ENCODE measurements around the gene EQTN. TPM values are rescaled to one million over a fixed set of nuclear protein-coding genes. Genes with fewer than 3 reads are reported as not detected.
"Not testable (repeated sequence)": the region's sequence is repeated elsewhere in the genome, so short reads cannot be mapped to it uniquely, and the experiment has no call there.

Gene EQTN
- total RNA-seq, 1 donor from 2014 or later, result not detected

GRCh38 chr9:27303219-27303618 is 6.3 kb upstream of the EQTN start:
- DNase-seq (ENCODE audit: extremely low read depth, low read depth, low spot score), result no peak

DNA sequence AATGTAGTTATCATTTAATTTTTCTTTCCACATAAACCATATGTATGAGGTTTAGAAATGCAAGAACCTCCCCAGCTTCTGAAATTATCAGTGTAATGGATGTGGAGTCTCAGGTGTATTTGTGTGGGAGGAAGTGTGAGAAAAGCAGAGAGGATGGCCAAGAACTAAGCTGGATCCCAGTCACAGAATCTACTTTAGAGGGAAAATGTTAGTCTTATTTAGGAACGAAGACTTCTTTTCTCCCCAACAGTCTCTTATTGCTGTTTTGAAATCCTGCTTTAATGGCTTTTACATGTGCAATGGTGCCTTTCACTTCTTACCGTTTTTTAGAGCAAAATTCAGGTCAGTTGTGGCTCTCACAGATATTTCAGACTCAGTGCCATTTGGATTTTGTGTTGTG is 3.0 kb downstream of the EQTN start:
- DNase-seq (ENCODE audit: extremely low read depth, low read depth, low spot score), result no peak

DNA sequence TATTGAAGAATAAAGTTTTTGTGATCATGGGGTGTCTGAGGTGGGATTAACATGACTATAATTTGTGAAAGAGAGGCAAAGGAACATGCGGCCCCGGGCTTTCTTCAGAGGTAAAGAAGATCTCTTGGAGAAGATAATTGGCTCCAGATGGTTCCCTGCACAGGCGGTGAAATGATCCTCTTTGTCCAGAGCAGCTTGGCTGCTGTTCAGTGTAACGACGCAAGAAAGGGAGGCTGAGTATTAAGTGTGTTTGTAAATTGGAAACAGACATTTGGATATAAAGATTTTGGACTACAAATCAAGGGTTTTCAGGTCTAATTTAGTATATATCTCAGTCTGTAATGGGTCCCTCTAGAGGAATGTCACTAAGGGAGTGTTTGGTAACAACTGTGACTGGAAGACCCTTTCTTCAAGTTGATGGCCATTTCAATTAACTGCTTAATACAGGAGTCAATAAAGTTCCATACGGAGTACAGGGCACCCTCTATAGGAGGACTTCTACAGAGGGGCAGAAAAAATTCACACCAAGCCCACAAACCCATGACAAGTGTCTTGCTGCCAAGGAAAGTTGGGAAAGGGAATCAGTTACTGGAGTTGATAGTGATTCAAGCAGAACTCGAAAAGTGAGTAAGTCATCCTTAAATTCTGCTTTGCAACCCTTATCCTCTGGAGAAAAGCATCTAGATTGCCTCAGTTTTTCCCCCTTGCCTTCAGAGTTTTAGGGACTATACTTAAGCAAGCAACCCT is 4.1 kb downstream of the EQTN start:
- DNase-seq (ENCODE audit: extremely low read depth, low read depth, low spot score), result no peak

DNA sequence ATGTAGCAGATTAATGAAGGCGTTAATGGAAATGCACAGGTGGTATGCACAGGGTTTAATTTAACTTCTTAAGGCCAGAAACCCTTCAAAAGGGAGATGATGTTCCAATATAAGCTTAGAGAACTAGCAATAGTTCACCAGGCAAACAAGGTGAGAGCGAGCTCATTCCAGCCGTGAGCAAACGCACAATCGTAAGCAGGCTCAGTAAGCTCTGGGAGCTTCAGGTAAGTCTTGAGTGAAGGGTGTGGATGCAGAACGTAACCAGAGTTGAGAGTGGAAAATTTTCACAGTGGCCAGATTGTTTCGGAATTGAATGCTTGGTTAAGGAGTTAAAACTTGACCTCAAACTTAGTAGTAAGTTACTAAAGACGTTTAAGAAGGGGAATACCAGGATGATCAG is 5.7 kb downstream of the EQTN start:
- DNase-seq (ENCODE audit: extremely low read depth, low read depth, low spot score), result no peak

- no peak for DNase-seq (ENCODE audit: extremely low read depth, low read depth, low spot score)
These were observed 14.7 kb downstream of the EQTN start for GRCh38 chr9:27282269-27282668.

DNA sequence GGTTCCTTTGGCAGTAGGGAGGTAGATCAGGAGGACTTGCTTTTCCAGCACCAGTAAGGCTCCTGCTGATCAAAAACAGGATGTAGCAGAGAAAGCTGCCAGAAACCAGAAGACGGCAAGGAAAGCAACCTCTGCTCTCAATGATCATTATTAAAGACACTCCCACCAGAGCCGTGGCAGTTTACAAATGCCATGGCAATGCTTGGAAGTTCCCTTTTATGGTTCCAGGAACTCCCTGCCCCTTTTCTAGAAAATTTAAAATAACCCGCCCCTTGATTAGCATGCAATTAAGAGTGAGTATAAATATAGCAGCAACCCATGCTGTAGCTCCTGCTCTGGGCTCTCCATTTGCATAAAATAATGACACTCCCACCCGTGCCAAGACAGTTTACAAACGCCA is 16.1 kb downstream of the EQTN start:
- DNase-seq (ENCODE audit: extremely low read depth, low read depth, low spot score), result no peak

DNA sequence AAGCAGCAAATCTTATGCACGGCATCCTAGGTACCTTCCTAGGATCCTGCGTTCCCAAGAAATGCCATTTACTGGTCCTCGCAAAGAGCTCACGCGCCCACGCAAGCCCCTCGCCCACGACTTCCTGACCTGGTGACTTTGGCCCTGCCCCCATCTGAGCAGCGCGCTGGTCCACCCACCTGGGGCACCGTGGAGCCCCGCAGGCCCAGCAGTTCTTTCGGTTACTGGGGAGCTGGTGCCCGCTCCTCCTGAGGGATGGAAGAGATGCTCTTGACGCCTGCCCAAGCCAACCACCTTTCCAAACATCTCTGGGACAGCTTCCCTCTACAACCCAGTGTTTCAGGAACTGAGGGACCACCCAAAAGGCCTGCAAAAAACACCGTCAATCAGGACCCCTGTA is 16.7 kb downstream of the EQTN start:
- DNase-seq (ENCODE audit: extremely low read depth, low read depth, low spot score), result no peak

DNA sequence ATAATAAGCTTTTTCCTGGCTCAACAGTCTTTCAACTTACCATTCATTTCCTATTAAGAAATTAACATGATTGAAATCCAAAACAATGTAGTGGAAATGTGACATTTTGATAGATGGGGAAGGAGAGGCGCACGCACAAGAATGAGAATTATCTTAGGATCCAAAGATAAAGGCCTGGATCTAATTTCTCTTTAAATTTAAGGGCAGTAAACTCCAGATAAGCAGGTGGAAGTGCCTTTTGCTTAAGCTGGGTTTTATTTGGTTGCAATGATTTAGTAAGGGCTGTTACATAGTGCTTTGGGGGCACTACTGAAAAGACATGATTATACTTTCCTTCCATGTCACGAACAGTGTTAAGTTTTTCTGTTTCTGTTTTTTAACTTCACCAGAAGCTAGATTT is 17.3 kb downstream of the EQTN start:
- no peak for DNase-seq (ENCODE audit: extremely low read depth, low read depth, low spot score)

- no peak for DNase-seq (ENCODE audit: extremely low read depth, low read depth, low spot score)
These were observed 18.6 kb downstream of the EQTN start for GRCh38 chr9:27278374-27278773.

DNA sequence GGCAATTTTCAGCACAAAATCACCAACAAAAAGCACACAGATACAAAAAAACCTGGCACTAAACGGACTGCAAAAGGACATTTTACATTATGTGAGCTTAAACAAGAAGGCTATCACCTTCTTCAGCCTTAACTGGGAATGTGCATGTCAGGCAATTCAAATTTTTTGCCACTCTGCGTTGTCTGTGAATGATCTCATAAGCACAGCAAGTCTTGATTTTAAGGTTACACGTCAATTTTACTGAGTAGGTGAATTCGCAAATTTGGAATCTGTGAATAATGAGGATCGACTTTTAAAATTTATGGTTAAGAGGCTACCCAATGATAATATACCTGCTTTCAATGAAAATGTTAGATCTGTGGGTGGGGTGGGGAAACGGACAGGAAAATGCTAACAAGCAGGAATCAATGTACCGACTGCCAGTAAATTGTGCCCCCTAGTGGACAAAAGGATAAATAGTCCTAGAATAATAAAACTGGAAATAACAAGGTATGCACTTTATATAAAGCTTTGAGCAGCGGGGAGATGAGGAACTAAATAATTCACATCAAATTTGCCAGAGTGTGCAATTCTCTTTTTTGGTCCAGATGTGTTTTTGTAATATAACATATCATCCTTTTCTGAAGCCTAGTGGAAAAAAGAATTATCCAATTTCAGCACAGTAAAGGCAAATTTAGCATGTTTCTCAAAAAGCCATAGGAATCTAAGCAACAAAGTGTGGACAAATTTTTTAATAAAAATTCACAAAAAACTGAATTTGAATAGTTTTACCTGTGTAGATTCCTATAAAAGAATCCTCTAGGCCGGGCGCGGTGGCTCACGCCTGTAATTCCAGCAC is 20.5 kb downstream of the EQTN start:
- DNase-seq (ENCODE audit: extremely low read depth, low read depth, low spot score), result peak; percentile 57

- DNase-seq (ENCODE audit: extremely low read depth, low read depth, low spot score), result no peak
These were observed 23.8 kb downstream of the EQTN start for GRCh38 chr9:27273186-27273585.

GRCh38 chr9:27272103-27272502 is 24.8 kb downstream of the EQTN start:
- no peak for DNase-seq (ENCODE audit: extremely low read depth, low read depth, low spot score)

- no peak for DNase-seq (ENCODE audit: extremely low read depth, low read depth, low spot score)
These were observed 35.3 kb downstream of the EQTN start for GRCh38 chr9:27261517-27262211.

GRCh38 chr9:27260789-27261516 is 36.0 kb downstream of the EQTN start:
- DNase-seq (ENCODE audit: extremely low read depth, low read depth, low spot score), result no peak

GRCh38 chr9:27258662-27259061 is 38.3 kb downstream of the EQTN start:
- DNase-seq (ENCODE audit: extremely low read depth, low read depth, low spot score), result no peak

- no peak for DNase-seq (ENCODE audit: extremely low read depth, low read depth, low spot score)
These were observed 48.2 kb downstream of the EQTN start for GRCh38 chr9:27248702-27249101.

DNA sequence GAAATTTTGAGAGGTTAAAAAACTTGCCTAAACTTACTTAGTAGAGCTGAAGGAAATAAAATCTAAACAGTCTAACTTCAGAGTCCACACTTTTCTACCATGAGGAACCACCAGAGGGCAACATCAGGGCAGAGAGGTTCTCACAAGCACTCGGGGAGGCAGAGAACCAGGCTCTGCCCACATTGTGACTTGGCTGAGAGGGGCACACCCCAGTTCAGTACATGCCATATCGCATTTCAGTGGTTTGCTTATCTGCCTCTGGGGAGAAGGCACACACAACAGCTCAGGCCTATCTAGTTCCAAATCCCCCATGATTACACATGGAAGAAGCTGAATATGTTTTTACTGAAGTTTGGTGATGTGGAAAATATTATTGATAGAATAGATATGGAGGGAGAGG is 49.2 kb downstream of the EQTN start:
- peak; percentile 12 for DNase-seq (ENCODE audit: extremely low read depth, low read depth, low spot score)

- not testable (repeated sequence) for DNase-seq (ENCODE audit: extremely low read depth, low read depth, low spot score)
These were observed 57.3 kb downstream of the EQTN start for GRCh38 chr9:27239648-27240047.
